RWPE2 (cell line): ENCODE measurements around the gene PMAIP1.

Experiments used
- ATAC-seq: fragments of 200-7000 bp; cut with Tn5 transposase; 3 replicates; pipeline ENCODE4 v1.9.1; 2021; ENCODE audit warnings: low read depth
- DNase-seq: peaks from one replicate; pipeline ENCODE4 v3.0.0-alpha.2; 2020; ENCODE audit warnings: low spot score
- H3K27ac ChIP-seq: fragments of 450-650 bp; 2 replicates; pipeline ENCODE4 v1.5.1; 2017; ENCODE audit warnings: mild to moderate bottlenecking; ENCODE audit not compliant: poor library complexity, severe bottlenecking
- H3K27me3 ChIP-seq: fragments of 250-450 bp; sonication (Bioruptor Pico); 2 replicates; pipeline ENCODE4 v1.5.1; 2021; ENCODE audit warnings: mild to moderate bottlenecking, moderate library complexity; ENCODE audit not compliant: insufficient read depth, poor library complexity, severe bottlenecking
- H3K36me3 ChIP-seq: fragments of 250-450 bp; sonication (Bioruptor Pico); 2 replicates; pipeline ENCODE4 v1.5.1; 2020; ENCODE audit warnings: low read depth, mild to moderate bottlenecking, moderate library complexity
- H3K4me1 ChIP-seq: fragments of 250-450 bp; sonication (Bioruptor Pico); 2 replicates; pipeline ENCODE4 v1.5.1; 2021; ENCODE audit warnings: mild to moderate bottlenecking, moderate library complexity; ENCODE audit not compliant: insufficient read depth, poor library complexity, severe bottlenecking
- H3K4me3 ChIP-seq: fragments of 250-450 bp; sonication (Bioruptor Pico); 2 replicates; pipeline ENCODE4 v1.5.1; 2021; ENCODE audit warnings: mild to moderate bottlenecking, moderate library complexity; ENCODE audit not compliant: severe bottlenecking
- H3K9me3 ChIP-seq: fragments of 250-450 bp; sonication (Bioruptor Pico); 2 replicates; pipeline ENCODE4 v1.5.1; 2021; ENCODE audit warnings: mild to moderate bottlenecking, moderate library complexity; ENCODE audit not compliant: severe bottlenecking
- TF ChIP-seq, protein P1 (sequence below): fragments of 450-650 bp; IDR thresholded peaks from one replicate; pipeline ENCODE4 v1.5.1; 2017; ENCODE audit warnings: mild to moderate bottlenecking, moderate library complexity; ENCODE audit not compliant: poor library complexity, severe bottlenecking

The PMAIP1 gene

DNA sequence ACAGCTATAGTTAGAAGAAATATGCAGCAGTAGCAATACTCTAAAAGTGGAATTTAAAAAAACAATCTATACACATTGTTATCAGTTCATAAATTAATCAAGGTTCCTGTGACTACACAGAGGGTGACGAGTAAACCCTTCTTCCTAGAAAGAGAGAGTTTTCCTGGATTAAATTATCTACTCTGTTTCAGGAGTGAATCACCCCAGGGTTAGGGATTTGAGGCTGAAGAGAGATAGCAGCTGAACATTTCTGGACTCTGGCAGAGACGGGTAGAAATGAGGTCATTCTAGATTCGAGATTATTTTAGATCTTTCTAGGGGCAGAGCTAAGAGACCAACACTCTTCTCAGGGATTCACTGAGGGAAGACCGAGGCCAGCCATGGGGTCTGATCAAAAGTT is 38.8 kb upstream of the PMAIP1 start:
- H3K36me3 ChIP-seq: no peaks in the 10 kb centered on the region
- H3K4me1 ChIP-seq: peaks cover 10% of the 10 kb centered on the region
- TF ChIP-seq, protein P1, sequence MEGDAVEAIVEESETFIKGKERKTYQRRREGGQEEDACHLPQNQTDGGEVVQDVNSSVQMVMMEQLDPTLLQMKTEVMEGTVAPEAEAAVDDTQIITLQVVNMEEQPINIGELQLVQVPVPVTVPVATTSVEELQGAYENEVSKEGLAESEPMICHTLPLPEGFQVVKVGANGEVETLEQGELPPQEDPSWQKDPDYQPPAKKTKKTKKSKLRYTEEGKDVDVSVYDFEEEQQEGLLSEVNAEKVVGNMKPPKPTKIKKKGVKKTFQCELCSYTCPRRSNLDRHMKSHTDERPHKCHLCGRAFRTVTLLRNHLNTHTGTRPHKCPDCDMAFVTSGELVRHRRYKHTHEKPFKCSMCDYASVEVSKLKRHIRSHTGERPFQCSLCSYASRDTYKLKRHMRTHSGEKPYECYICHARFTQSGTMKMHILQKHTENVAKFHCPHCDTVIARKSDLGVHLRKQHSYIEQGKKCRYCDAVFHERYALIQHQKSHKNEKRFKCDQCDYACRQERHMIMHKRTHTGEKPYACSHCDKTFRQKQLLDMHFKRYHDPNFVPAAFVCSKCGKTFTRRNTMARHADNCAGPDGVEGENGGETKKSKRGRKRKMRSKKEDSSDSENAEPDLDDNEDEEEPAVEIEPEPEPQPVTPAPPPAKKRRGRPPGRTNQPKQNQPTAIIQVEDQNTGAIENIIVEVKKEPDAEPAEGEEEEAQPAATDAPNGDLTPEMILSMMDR: no peak
- no peaks in the 10 kb centered on the region for H3K27me3 ChIP-seq
- H3K4me3 ChIP-seq: no peak overlapping the region
- DNase-seq (no peak), ATAC-seq (no peak)
- H3K9me3 ChIP-seq: no peaks in the 10 kb centered on the region
- no peak overlapping the region for H3K27ac ChIP-seq

DNA sequence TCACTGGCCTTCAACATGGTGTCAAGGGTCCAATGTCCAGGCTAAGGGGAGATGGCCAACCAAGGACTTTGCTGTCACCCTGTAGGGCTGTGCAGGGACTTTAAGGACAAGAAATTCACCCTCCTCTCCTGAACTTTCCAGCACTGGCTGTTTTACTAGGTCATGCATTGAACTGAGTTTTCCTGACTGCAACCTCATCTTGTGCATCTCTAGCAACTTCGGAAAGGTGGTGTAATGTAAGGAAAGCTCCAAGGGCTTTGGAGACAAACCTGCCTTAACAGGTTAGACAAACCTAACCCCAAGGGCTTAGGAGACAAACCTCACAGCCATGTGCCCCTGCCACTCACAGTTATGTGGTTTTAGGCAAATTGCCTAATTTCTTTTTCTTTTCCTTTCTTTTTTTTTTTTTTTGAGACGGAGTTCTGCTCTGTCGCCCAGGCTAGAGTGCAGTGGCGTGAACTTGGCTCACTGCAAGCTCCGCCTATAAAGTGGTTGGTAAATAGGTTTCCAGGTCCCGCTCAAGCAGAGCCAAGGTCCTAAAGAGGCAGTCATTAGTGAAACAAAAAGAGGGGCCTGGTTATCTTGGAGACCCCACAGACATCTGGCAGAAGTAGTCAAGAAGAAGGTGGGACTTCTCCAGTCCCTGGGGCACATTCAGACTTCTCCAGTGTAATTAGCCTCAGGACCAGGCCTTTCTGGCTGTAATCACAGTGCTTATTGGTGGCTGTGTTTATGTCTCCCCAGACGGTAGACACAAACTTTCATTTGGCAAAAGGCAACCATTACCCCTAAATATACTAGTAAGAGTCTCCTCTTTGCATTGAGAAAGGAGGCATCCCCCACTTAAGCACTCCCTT is 37.6 kb upstream of the PMAIP1 start:
- DNase-seq (no peak), ATAC-seq (peak; percentile 55; the same call in 2 of the 3 replicates)
- H3K9me3 ChIP-seq: no peaks in the 10 kb centered on the region
- TF ChIP-seq, protein P1: no peak
- H3K27me3 ChIP-seq: no peaks in the 10 kb centered on the region
- H3K36me3 ChIP-seq: no peaks in the 10 kb centered on the region
- H3K4me1 ChIP-seq: peaks cover 10% of the 10 kb centered on the region
- no peak overlapping the region for H3K4me3 ChIP-seq
- no peak overlapping the region for H3K27ac ChIP-seq

DNA sequence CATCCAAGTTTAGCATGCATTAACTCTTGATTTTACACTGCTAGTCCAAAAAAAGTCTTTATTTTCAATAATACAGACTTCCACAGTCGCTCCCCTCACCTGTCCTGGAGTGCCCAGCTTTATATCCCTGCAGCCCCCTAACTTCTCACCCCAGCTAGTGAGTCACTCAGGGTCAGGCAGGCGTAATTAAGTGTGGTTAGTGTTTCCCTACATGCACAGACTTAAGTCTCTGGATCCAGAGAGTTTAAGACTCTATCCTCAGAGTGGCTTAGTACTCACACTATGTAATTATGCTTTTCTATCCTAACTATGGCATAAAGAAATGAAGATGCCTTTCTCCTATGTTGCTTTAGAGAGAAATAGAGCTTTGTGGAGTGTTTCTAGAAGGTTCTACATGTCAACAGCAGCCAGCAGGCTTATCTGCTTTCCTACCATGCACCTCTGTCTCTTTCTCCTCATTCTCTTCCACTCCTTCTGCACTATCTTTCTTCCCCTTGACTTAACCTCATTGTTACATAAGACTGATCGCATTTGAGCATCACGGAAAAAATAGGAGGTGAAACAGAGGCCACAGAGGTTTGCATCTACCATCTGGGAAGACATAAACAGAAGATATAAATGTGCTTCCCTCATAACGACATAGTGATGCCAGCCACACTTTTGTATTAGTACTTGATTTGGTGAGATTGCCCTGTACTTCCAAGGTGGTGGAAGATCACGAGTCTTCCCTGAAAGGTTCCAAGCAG is 34.4 kb upstream of the PMAIP1 start:
- H3K4me3 ChIP-seq: no peak overlapping the region
- ATAC-seq (no peak), DNase-seq (no peak)
- peaks cover 11% of the 10 kb centered on the region for H3K4me1 ChIP-seq
- no peaks in the 10 kb centered on the region for H3K27me3 ChIP-seq
- TF ChIP-seq, protein P1: no peak
- H3K36me3 ChIP-seq: no peaks in the 10 kb centered on the region
- no peaks in the 10 kb centered on the region for H3K9me3 ChIP-seq
- H3K27ac ChIP-seq: no peak overlapping the region

DNA sequence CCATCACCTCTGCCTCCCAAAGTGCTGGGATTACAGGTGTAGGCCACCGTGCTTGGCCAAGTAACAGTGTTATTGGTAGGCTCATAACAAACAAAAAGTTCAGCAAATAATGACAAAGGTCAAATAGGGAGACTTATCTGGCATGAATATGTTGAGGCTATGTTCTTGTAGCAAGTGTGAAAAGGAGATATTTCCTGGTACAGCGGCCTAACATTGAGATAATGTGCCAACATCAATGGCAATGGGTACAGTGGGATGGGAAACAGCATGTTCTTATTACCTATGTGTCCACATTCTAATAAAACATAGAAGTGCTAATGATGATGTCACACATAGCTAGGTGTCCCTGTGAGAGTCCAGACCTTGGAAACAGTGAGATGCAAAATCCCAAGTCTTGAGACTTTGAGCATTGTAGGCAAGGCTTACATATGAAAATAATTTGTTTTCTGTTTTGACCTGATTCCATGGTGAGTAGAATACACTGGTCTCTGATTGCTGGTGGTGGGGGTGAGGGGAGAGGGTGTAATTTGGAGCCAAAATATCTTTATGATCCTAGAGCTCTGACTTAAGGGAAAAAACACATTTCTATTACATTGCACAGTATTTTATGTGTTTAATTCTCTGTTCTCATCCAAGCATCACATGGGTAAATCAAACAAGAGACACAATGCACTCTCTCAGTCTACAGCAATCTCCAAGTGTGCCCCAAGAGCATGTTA is 33.1 kb upstream of the PMAIP1 start:
- no peak overlapping the region for H3K4me3 ChIP-seq
- no peaks in the 10 kb centered on the region for H3K27me3 ChIP-seq
- no peak for DNase-seq
- TF ChIP-seq, protein P1: no peak
- no peak overlapping the region for H3K27ac ChIP-seq
- no peak for ATAC-seq
- H3K4me1 ChIP-seq: peaks cover 14% of the 10 kb centered on the region
- no peaks in the 10 kb centered on the region for H3K36me3 ChIP-seq
- H3K9me3 ChIP-seq: no peaks in the 10 kb centered on the region
